Colon (tissue), 2 donors: ENCODE results near the gene NIM1K.
"Not testable (repeated sequence)": the region's sequence is repeated elsewhere in the genome, so short reads cannot be mapped to it uniquely, and the experiment has no call there.

Source experiments
- FAIRE-seq: peaks from 2 replicates; lab custom pipeline; 2012; peaks lifted over from hg19 to GRCh38; lab: Jason Lieb, UNC
- donor health status: control.
- donor health status: control.

Gene NIM1K

GRCh38 chr5:43191740-43192557 lies at the start of gene NIM1K:
Gene NIM1K (plus strand): TSS chr5:43192225. CDS start chr5:43245776, 53,551 bp downstream.
- FAIRE-seq = no peak

DNA sequence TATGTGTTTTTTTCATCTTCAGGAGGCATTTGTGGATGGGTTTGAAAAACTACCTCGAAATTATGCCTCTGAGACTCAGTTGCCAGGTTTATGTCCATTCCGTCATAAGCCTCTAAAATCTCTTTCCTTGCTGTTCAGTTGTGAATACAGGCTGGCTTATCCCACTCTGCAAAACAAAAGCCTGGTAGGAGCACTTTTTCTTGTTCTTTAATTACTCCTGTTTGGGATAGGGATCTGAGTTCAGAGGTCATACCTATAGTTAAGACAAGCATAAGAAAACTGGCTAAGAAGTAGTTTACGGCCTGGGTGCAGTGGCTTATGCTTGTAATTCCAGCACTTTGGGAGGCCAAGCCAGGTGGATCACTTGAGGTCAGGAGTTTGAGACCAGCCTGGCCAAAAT lies 47.0 kb upstream of the NIM1K start:
- no peak for FAIRE-seq

GRCh38 chr5:43146958-43147357 lies 45.1 kb upstream of the NIM1K start:
- FAIRE-seq = no peak

- FAIRE-seq = no peak
Measured at GRCh38 chr5:43148417-43148816, 43.6 kb upstream of the NIM1K start.

DNA sequence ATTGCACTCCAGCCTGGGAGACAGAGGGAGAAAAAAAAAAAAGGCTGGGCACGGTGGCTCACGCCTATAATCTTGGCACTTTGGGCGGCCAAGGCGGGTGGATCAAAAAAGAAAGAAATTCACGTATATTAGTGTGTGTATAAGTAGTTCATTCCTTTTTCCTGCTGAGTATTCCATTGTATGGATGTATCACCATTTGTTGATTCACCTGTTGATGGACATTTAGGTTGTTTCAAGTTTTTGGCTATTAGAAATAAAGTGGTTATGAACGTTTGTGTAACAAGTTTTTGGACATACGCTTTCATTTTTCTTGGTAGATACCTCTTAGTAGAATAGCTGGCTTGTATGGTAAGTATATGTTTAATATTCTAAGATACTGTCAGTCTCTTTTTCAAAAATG lies 42.8 kb upstream of the NIM1K start:
- no peak for FAIRE-seq

DNA sequence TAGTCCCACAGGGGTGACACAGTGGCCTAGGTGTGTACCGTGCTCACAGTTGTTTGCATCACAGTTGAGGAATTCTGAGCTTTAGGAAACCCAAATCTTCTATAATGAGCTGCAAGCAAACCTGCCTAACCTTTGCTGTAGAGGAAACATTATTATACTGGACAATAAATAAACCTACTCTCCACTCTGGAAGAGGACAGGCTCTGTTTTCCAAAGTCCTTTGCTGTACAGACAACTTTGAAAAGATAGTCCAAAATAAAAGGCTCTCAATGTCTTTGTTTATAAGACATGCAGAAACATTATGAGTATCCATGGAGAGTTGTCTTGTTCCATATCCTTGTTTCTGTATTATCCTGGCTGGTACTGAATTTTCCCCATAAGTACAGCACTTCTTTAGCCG lies 42.0 kb upstream of the NIM1K start:
- FAIRE-seq = no peak

- no peak for FAIRE-seq
Measured at GRCh38 chr5:43150748-43151147, 41.3 kb upstream of the NIM1K start.

GRCh38 chr5:43152946-43153345 lies 39.1 kb upstream of the NIM1K start:
- no peak for FAIRE-seq

DNA sequence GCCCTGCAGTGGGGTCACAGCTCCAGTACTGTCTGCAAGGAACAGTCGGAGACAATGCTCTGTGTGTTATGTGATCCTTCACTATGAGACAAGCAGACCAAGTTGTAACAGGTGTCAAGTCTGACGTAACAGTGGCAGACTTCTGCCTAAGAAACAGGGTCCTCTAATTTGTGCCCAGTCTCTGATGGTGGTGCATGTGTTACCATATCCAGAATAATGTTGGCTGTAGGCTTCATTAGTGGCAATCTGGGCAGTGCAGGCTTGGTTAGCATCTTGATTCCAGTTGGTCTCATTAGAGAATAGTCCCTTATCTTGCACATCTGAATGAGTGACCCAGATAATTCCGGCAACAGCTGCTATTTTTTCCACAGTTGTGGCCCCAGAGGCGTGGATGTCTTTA lies 37.6 kb upstream of the NIM1K start:
- no peak for FAIRE-seq

DNA sequence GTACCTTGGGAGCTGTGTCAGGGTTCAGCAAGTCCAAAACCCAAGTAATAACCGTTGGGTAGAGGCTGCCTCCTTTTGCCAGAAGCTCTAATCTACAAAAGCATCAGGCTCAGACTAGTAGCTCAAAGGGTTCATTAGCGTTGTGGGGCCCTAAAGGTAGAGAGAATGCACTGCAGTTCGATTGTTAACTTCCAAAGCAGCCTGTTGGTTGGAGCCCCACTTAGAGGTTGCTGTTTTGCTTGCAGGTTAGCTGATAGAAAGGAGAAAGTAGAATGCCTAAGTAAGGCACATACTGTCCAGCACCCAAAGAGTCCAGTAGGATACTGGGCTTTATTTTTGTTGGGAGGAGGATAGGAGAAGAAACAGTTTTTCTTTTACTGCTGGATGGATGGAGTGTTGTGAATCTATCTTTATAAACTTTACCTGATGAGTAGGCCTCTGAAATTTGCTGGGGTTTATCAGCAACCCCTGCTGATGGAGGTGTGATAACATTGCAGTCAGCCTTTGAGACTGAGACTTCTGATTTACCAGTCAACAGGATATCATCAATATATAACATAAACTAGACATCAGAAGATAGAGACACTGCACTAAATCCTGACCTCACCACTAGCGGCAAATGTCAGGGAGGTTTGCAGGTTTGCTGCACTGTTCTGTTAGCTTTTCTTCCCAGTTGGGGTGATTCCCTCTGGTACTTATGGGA lies 36.5 kb upstream of the NIM1K start:
- FAIRE-seq = no peak

DNA sequence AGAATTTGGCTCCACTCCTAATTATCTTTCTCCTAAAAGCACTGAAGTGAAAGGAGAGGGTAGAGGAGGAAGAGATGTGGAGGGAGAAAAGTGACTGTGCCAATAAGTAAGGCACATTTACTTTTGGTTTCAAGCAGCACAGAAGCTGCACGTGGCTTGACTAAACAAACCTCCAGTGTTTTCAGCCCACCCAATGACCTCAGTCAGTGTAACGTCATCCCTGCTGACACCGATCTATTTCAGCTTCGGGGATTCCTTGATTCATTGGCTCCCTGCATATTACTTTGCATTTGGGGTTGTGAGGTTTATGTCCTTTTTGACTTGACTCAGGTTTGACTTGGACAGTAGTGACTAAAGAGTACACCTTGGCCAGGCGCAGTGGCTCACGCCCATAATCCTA lies 35.6 kb upstream of the NIM1K start:
- FAIRE-seq = no peak

- FAIRE-seq = no peak
Measured at GRCh38 chr5:43157068-43157467, 35.0 kb upstream of the NIM1K start.

DNA sequence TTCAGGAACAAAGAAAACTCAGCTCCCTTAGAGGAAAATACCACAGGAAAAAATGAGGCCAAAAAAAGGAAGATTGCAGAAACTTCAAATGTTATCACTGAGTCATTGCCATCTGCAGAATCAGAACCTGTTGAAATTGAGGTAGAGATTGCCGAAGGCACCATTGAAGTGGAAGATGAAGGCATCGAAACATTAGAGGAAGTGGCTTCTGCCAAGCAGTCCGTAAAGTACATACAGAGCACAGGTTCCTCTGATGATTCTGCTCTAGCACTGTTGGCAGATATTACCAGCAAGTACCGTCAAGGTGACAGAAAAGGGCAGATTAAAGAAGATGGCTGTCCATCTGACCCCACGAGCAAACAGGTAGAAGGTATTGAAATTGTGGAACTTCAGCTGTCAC lies 30.8 kb upstream of the NIM1K start:
- no peak for FAIRE-seq

DNA sequence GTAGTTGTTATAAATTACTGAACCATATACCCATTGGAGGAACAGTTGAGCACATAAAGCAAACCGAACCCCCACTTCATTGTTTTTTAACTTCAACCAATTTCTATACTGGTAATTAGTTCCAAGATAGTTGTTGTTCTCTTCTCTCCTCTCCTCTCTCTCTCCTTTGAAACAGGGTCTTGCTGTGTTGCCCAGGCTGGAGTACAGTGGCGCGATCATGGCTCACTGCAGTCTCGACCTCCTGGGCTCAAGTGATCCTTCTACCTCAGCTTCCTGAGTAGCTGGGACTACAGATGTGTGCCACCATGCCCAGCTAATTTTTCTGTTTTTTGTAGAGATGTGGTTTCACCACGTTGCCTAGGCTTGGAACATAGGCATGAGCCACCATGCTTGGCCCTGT lies 27.2 kb upstream of the NIM1K start:
- FAIRE-seq = not testable (repeated sequence)

- no peak for FAIRE-seq
Measured at GRCh38 chr5:43165323-43165722, 26.7 kb upstream of the NIM1K start.

- FAIRE-seq = no peak
Measured at GRCh38 chr5:43168175-43168574, 23.9 kb upstream of the NIM1K start.

DNA sequence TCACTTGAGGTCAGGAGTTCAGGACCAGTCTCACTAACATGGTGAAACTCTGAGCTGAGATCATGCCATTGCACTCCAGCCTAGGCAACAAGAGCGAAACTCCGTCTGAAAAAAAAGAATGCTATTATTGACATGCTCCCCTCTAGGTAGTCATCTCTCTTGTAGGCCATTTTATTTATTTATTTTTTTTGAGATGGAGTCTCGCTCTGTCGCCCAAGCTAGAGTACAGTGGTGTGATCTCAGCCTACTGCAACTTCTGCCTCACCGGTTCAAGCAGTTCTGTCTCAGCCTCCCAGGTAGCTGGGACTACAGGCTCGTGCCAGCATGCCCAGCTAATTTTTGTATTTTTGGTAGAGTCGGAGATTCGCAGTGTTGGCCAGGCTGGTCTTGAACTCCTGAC lies 20.6 kb upstream of the NIM1K start:
- no peak for FAIRE-seq

DNA sequence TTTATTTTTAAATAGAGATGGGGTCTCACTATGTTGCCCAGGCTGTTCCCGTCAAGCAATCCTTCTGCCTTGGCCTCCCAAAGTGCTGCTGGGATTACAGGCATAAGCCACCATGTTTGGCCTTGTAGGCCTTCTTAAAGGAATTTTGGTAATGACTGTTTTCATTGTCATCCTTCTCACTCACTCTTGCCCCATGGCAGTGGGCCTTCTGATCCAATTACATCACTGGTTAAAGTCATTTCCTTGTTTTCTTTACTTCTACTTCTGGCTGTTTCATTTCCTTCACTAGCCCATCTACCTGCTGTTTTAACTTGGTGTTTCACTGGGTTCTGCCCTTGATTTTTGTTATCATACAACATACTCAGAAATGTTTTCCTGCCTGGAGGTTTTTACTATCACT lies 20.1 kb upstream of the NIM1K start:
- FAIRE-seq = no peak

DNA sequence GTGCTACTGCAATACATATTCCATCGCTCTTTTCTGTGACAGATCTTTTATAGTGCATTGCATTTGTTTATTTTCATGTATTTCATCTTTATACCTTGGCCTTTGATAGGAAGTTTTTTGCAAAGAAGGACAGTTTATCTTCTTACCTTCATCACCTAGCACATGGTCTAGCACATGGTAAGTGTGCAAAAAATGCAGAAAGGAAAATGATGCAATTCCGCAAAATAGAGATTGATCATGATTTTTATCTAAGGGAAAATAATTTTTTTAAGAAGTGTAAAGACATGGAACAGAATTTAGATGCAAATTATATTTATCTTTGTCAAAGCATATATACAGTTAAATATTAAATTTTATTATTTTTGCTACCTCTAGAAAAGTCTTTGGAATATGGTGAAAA lies 19.2 kb upstream of the NIM1K start:
- FAIRE-seq = no peak

DNA sequence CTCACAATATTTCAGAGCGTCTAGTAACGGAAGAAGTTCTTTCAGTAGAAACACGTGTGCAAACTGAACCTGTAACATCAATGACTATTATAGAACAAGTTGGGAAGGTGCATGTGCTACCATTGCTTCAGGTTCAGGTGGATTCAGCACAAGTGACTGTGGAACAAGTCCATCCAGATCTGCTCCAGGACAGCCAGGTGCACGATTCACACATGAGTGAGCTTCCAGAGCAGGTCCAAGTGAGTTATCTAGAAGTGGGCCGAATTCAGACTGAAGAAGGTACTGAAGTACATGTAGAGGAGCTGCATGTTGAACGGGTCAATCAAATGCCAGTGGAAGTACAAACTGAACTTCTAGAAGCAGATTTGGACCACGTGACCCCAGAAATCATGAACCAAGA lies 17.4 kb upstream of the NIM1K start:
- no peak for FAIRE-seq

GRCh38 chr5:43179836-43180235 lies 12.2 kb upstream of the NIM1K start:
- FAIRE-seq = no peak

DNA sequence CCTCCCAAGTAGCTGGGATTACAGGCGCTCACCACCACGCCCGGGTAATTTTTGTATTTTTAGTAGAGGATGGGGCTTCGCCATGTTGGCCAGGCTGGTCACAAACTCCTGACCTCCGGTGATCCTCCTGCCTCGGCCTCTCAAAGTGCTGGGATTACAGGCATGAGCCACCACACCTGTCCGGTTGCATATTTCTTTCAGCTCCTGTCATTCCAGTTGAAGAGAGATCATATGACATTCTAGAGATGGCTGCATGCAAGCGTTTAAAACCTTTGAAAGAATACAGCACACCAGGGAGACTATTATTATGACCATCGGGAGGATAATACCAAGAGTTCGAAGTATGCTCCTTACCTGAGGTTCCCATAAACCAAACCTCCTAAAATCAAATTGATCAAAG lies 9.6 kb upstream of the NIM1K start:
- no peak for FAIRE-seq

- FAIRE-seq = not testable (repeated sequence)
Measured at GRCh38 chr5:43183101-43183500, 8.9 kb upstream of the NIM1K start.
